OCI-LY3 (cell line): ENCODE results near the gene FNBP1.

ENCODE experiments used
- EZH2phosphoT487 ChIP-seq: fragments of 200-600 bp; shearing (Covaris generic); IDR thresholded peaks from 2 replicates; pipeline ENCODE4 v1.6.1; 2018; ENCODE audit warnings: antibody characterized with exemption, mixed run types, low read depth
- TF ChIP-seq, protein P1 (sequence below): fragments of 200-600, 300-600 bp; sonication (generic); IDR thresholded peaks from 2 replicates; pipeline ENCODE4 v1.5.1; 2014; ENCODE audit warnings: antibody characterized with exemption, low read length, low read depth

DNA sequence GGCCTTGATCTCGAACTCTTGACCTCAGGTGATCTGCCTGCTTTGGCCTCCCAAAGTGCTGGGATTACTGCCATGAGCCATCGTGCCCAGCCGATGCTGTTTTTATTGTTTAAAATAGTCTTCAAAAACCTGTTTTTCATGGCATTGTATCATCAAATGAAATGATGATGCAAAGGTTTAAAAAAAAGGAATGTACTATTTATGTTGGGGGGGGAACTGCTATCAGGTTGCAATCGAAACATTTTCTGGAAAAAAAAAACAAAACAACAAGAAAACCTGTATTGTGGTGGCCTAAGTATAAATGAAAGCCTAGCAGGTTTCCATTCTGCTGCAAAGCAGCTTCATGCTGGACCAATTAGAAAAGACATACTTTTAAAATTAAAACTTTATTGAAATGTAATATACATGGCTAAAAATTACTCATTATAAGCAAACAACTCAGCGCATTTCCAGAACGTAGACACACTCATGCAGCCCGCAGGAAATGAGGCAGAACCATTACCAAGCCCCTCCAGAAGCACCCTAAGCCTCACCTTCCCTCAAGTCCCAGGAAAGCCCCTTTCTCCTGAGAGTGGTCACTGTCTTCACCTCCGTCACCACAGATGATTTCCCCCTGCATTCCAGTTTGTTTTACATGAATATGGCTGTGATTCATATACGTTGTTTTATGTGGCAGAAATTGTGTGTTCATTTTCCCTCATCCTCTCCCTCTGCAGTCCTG lies 29.7 kb upstream of the FNBP1 start:
- TF ChIP-seq, protein P1, sequence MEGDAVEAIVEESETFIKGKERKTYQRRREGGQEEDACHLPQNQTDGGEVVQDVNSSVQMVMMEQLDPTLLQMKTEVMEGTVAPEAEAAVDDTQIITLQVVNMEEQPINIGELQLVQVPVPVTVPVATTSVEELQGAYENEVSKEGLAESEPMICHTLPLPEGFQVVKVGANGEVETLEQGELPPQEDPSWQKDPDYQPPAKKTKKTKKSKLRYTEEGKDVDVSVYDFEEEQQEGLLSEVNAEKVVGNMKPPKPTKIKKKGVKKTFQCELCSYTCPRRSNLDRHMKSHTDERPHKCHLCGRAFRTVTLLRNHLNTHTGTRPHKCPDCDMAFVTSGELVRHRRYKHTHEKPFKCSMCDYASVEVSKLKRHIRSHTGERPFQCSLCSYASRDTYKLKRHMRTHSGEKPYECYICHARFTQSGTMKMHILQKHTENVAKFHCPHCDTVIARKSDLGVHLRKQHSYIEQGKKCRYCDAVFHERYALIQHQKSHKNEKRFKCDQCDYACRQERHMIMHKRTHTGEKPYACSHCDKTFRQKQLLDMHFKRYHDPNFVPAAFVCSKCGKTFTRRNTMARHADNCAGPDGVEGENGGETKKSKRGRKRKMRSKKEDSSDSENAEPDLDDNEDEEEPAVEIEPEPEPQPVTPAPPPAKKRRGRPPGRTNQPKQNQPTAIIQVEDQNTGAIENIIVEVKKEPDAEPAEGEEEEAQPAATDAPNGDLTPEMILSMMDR: no peak
- no peak for TF ChIP-seq EZH2phosphoT487
